Activated CD4-positive, alpha-beta T cell treated with anti-CD3 and anti-CD28 coated beads, Interleukin-2, amount 50 U/mL, for 24 hours (primary cell): ENCODE measurements around the gene PRKAG2.

ENCODE experiments used
- DNase-seq, 2 donors: peaks; one replicate each; pipeline ENCODE4 v3.0.0-alpha.2; 2020; ENCODE audit warnings: low read depth in 1 of 2, low spot score in 1 of 2

The PRKAG2 gene

DNA sequence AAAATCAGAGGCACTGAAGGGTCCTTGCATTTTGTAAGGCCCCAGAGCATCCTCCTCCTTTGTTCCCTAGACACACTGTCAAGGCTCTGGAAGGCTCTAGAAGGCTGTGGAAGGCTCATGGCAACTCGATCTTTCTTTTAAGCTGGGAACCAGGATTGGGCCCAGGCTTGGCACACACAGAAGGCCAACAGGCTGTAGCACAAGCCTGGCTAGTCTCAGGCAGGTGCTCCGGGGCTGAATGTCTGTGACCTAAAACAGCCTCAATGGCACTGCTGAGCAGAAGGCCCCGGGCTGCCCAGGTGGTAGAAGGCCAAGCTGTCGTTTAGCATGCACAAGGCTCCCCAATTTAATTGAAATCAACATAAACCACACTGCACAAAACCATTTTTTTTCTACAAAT lies 55.7 kb downstream of the PRKAG2 start:
- no peak for DNase-seq

GRCh38 chr7:151820491-151821105 lies 56.3 kb downstream of the PRKAG2 start:
- DNase-seq = no peak

DNA sequence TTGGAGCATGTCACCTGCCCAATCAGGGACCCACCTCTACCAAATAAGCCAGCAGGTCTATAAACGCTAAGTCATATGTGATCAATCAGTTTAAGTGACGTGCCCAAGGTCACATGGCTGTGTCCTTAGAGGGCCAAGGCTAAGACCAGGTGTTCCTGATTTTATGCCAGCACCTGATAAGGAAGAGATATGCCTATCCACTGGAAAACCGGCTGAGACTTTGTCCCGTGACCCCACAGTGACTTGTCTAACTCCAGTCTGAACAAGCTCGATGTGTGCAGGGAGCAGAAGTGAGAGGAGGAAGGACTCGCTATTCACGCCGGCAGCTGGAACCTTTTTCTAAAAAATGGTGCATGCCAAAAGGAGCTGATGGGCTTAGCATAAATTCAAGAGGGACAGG lies 57.0 kb downstream of the PRKAG2 start:
- no peak for DNase-seq

GRCh38 chr7:151818674-151819519 lies 58.0 kb downstream of the PRKAG2 start:
- DNase-seq = no peak

DNA sequence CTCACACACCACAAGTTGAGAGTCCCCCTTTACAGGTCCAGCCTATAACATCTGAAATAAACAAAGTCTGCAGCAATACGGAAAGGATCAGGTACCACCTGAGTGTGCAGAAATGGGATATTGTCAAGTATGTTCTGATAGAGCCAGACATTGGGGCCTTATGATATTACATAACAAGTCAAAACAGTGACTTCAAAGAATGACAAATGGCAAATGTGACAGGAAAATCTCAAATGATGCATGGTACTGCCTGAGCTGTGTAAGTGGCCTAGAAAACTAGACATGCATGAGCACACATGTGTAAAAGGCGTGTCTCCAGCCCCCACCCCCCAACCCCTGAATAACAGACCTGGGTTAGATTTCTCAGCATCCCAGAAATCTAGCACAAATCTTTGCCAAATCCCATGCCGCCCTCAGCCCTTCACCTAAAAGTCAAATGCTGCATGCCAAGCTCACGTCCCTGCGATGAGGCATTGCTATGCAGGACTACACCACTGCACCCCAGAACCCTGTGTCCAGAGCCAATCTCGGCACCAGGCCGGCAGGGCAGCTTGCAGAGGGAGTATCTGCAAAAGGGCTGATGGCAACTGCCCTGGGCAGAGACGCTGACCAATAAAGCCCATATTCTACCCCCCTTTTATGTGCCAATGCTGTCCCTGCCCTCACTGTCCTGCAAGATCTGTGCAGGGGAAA lies 58.8 kb downstream of the PRKAG2 start:
- DNase-seq = no peak

- no peak for DNase-seq
Measured at GRCh38 chr7:151817315-151817690, 59.6 kb downstream of the PRKAG2 start.

DNA sequence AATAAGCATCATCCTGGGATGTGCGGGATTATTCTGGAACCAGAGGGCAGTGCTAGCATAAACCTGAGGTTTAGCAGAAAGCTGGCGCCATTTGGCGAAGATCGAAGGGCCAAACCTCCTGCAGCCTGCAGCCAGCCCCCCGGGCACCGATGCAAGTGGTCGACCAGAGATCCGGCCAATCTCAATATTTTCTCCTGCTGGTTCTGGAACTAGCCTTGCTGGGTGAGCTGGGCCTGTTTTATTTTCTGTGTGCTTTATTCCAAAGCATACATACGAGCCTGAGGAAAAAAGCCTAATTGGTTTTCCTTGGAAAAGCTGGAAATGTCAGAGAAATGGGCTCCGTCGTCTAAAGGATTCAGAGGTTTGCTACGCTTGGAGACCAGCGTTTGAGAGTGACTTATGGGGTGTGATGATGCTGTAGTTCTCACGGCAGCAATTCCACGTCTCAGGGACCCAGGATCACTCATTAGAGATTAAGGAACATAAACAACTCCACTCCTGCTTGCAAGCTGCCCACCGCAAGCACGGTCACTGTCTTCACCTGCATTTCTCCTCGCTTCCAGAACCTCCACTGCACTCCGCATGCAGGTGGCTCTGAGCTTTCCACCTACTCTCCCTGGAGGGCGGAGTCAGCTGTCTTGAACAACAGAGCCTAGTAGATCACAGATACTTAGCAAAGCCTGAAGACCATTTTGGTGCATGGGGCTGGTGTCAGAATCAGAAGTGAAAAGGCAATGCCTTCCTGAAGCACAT lies 60.2 kb downstream of the PRKAG2 start:
- DNase-seq = no peak

DNA sequence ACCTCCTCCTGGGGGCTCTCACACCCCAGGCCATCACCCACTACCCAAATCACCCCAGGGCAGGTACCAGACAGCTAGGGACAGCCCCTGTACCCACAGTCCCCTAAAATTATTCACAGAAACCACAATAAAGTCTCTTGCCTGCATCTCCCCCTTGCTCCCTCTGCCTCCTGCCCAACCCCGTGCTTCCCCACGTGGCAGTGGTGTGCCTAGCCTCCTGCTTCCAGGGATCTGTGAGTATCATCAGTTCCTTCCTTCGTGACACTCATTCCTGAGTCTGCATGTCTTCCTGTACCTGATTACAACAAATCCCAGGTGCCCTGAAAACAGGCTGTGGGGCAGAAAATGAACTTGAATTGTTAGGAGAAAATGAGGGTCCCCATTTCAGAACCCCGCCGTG lies 61.5 kb downstream of the PRKAG2 start:
- no peak for DNase-seq

DNA sequence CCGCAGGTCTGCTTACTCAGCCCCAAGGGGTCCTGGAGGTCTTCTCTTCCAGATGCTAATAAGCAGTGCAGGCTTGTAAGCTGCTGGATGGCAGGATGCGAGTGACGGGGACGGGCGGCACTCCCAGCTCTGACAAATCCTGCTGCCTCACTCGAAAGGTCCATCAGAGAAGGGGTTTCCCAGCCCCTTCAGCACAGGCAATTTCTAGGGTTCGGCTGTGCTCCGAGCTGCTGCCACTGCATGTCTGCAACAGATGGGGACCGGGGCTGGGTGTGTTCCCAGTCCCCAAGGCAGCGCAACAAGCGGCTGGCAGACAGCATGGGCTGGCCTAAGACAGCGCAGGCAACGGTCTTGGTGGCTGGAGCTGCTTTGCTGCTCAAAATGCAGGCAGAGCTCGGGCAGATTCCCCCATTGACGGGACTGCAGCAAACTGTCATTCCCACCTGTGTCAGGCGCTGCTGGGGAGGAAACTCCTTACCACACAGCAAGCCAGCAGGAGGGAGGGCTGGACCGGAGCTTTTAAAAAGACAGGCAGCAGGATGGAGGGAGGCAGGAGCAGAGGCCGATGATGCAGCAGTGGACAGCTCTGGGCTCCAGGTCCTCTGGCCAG lies 62.4 kb downstream of the PRKAG2 start:
- DNase-seq = no peak

DNA sequence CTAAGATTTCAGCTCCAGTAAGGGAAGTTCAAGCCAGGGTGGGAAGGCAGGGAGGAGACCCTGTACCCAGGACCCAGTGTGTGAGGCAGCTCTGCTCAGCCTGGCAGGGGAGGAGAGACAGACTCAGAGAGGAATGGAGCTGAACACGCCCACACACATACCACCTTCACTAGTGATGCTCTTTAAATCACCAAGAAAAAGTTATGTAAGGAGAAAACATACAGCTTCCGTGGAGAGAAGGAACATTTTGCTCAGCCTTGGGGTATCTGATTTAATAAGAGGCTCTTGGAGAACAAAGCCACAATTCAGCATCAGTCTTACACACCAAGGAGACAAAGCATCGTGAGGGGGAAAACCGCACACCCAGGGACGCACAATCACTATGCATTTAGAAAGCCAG lies 62.9 kb downstream of the PRKAG2 start:
- no peak for DNase-seq

- no peak for DNase-seq
Measured at GRCh38 chr7:151813445-151813844, 63.5 kb downstream of the PRKAG2 start.

- DNase-seq = no peak
Measured at GRCh38 chr7:151812967-151813366, 63.9 kb downstream of the PRKAG2 start.

- no peak for DNase-seq
Measured at GRCh38 chr7:151810441-151811232, 66.3 kb downstream of the PRKAG2 start.

GRCh38 chr7:151809864-151810170 lies 67.1 kb downstream of the PRKAG2 start:
- DNase-seq = no peak

DNA sequence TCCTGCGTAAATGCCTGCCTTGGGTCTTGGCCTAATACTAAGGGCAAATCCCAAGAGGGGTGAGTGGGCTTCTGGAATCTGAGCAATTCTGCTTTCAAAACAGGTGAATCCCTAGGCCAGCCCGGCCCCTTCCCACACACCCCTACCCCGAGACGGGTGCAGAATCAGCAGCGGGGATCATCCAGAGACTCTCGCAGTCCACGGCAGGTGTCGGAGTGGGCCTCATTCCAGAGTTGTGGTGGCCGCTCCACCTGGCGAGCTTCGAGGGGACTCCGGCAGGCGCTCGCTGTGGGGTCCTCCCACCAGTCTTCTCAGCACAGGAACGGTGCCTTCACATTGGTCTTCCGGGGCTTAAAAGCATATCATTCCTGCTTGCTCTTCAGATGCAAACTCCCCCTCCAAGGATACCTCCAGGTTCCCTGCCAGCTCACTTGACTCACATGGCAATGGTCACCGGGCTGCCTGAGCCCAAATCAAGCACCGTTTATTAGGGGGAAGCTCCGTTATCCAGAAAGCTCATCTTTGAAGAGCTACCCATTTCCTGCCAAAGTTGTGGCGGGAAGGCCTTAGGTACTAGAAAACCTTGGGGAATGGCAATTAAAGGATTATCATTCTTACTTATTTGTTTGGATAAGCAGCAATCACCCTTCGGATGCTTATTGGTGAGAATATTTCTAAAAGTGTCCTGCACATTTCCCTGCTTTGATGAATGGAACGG lies 67.6 kb downstream of the PRKAG2 start:
- no peak for DNase-seq

- DNase-seq = no peak
Measured at GRCh38 chr7:151808400-151809145, 68.3 kb downstream of the PRKAG2 start.

DNA sequence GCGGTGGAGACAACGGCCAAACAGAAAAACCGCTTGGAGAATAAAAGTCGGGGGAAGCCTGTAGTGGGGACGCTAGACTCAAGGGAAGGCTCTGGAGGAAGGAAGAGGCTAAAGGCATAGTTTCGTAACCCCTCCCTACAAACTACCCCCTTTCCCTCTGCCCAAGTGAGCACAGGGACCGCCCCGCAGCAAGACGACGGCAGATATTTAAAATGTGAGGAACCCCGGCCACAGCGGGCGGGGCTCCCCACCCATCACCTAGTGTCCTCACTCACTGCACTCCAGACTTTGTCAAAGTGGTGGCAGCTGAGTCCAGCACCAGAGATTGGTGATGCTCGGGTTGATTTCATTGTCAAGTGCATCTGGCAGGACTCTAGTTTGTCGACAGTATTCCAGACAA lies 69.1 kb downstream of the PRKAG2 start:
- DNase-seq = no peak

DNA sequence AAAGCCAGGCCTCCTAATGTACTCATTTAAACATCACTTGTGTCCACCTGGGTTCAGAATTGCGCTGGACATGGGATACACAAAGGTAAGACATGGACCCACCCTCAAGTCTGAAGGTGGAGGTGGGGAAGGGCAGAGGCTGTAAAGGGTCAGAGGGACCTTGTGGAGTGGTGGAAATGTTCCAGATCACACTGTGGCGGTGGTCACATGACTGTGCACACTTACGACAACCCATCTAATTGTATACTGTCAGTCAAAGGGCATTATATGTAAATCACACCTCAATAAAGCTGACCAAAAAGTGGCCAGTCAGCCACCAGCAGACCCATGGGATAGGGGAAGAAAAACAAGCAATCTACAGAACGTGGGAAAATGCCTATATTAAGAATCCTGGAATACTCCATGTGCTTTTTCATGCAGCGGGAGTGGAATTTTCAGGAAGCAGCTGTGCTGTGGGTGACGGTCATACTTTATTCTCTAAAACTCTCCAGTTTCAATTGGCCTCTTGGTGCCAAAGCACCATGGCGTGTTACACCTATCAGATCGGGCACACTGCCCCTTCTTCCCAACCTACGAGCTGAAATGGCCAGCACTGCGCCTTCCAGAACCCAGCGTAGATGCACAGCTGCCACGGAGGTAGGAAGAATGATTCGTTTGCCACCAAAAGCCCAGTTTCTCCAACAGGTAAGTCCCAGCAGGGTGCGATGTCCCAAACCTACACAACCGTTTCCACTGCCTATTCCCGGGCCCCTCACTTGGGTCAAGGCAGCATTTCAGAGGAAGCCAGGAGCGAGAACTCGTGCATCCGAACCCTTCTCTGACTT lies 69.8 kb downstream of the PRKAG2 start:
- no peak for DNase-seq
